GM12891 (cell line): ENCODE measurements around the gene CYBA. TPM values are rescaled to one million over a fixed set of nuclear protein-coding genes. Genes with fewer than 3 reads are reported as not detected.

Experiments
- DNase-seq: peaks from one replicate; pipeline ENCODE4 v3.0.0; 2011; ENCODE audit warnings: low spot score; ENCODE audit not compliant: insufficient read length
- FAIRE-seq: peaks from 2 replicates; lab custom pipeline; 2011; peaks lifted over from hg19 to GRCh38; lab: Jason Lieb, UNC
- PAX5 ChIP-seq: IDR thresholded peaks from 2 replicates; pipeline ENCODE4 v1.6.1; 2011; ENCODE audit warnings: low read length, moderate library complexity, mild to moderate bottlenecking; ENCODE audit not compliant: insufficient read depth, severe bottlenecking
- POLR2A ChIP-seq: IDR thresholded peaks from 2 replicates; pipeline ENCODE4 v1.6.1; 2011; ENCODE audit warnings: low read depth, low read length, control low read depth
- POLR2AphosphoS5 ChIP-seq: IDR thresholded peaks from 2 replicates; pipeline ENCODE4 v1.6.1; 2011; ENCODE audit warnings: low read depth, low read length, control low read depth
- POU2F2 ChIP-seq: IDR thresholded peaks from 2 replicates; pipeline ENCODE4 v1.6.1; 2011; ENCODE audit warnings: low read depth, mild to moderate bottlenecking, control low read depth, low read length, moderate library complexity
- SPI1 ChIP-seq: IDR thresholded peaks from 2 replicates; pipeline ENCODE4 v1.6.1; 2011; ENCODE audit warnings: low read depth, low read length, control low read depth
- TAF1 ChIP-seq: IDR thresholded peaks from 2 replicates; pipeline ENCODE4 v1.6.1; 2011; ENCODE audit warnings: low read depth, low read length, control low read depth
- polyA plus RNA-seq: library from polyadenylated mRNA; unstranded; fragments of >200 nt; gene quantifications from one replicate; pipeline ENCODE4 v1.2.1, GENCODE V29; 2012; ENCODE audit warnings: low read depth, missing spikeins, inconsistent platforms; ENCODE audit not compliant: missing spikeins

Gene CYBA
- polyA plus RNA-seq, result 416 TPM

DNA sequence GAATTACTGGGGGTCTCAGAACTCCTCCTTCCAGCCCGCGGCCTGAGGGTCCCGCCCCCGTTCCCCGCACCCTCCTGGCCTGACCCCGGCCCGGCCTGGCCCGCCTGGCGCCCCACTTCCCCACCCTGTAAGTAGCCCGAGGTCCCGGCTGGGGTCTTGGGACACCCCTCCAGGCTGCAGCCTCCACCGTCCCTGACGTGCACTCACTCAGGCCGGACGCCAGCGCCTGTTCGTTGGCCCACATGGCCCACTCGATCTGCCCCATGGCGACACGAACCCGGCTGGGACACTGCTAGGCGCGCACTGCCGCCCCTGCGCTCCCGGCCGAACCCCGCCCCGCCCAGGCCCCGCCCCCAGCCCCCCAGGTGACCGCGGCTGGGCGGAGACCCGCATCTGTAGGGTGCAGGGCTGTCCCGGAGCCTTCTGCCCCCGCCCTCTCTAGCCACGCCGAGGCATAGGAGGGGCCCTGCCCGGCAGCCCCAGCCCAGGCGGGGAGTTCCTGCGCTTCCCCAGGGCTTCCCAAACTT lies at the start of gene CYBA:
Gene CYBA, minus strand, starts transcription at position 305 of the 527 bp plus-strand sequence. Its CDS starts 40 bp downstream, at position 265.
- DNase-seq, result peak; percentile 99

DNA sequence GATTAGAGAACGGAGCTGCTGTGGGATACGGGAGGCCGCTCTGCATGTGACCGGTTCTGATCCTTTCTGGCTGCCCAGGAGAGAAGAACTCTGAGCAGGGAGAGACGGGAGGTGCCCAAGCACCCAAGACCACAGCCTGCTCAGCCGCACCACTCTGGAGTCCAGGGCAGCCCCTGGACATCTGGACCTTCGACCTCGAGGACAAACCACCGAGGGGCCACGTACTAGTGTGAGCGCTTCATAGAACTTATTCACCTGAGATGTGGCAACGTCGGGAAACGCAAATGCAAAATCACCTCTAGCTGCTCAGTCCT lies 49.4 kb upstream of the CYBA start:
- no peak for DNase-seq
- TF ChIP-seq POLR2A (no peak), TAF1 (no peak), SPI1 (no peak)
- FAIRE-seq, result no peak

More for the DNA sequence above, at the start of gene CYBA:
- FAIRE-seq, result no peak
- TF ChIP-seq POLR2A (peak; percentile 93), SPI1 (no peak; the same call in 1 of the 2 replicates), POU2F2 (peak; percentile 73; the same call in 1 of the 2 replicates), POLR2AphosphoS5 (peak; percentile 95), TAF1 (peak; percentile 92)

DNA sequence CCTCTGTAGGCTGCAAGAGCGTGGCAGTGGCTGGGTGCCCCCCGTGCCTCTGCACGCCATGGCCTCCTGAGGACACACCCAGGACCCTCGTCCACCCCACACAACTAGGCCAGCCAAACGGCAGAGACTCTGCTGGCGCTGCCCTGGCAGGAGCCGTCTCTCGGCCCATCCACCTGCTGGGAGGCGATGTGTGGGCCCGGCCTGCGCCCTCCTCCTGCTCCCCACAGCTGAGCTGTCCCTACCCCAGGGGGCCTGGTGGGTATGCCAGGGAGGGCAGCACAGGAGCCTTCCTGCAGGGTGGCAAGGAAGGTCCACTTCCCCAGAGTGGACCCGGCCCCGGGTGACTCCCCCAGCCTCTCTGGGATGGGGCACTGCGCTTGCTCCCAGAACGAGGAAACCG lies 48.3 kb upstream of the CYBA start:
- FAIRE-seq (no peak), DNase-seq (no peak)
- no peak for TF ChIP-seq SPI1
- TF ChIP-seq POLR2AphosphoS5, result no peak
- no peak for TF ChIP-seq POLR2A
- no peak for TF ChIP-seq POU2F2
- no peak for TF ChIP-seq TAF1
- no peak for TF ChIP-seq PAX5

DNA sequence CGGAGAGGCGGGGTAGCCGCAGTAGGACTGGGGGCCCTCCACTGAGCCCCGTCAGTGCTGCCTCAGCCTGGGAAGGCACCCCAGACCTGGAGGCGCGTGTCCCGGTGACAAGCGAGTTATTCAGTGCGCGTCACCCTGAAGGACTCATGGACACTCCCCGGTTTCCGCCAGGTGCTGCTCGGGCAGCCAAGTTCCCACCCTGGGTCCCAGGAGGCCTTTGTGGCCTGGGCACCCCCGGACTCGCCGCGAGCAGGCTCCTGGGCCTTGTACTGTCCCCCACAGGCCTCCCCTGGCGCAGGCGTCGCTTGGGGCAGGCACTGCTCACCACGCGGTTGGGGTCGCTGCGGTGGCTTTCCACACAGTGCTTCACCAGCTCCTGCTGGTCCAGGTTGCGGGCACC lies 47.8 kb upstream of the CYBA start:
- TF ChIP-seq POLR2A, result no peak
- TF ChIP-seq PAX5, result no peak
- no peak for TF ChIP-seq TAF1
- no peak for TF ChIP-seq POU2F2
- no peak for TF ChIP-seq SPI1
- no peak for TF ChIP-seq POLR2AphosphoS5
- FAIRE-seq (no peak), DNase-seq (no peak)

DNA sequence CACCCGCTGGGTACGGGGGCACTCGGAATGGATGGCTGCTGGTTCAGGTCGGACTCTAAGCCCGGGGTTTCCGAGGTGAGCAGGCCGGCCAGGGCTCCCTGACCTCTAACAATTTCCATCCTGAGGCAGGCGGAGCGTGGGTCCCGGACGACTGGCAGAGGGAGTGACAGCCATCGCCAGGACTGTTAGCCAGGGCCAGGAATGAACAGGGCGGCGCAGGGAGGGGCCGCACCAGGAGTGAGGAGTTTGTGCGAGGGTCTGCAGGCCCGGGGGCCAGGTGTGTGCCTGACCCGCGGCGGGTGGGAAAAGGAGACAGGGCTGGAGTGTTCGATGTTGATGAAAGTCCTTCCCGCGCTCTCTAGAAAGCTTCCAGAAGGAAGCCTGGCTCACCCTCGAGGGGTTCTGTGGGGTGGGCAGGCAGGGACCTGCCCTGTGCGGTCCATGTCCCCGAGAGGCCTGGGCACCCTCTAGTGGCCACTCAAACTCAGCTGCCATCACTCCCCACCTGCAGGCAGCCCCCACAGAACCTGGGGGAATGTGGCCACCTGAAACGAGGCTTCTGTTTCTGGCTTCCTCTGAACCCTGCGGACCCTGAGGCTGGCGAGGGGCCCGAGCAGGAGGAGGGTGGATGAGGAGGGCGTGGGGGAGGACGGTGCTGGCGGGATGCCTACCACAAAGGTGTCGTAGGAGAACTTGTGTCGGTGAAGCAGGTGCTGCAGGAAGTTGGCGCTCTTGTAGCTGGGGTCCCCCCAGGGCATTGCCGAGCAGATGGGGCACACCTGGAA lies 47.2 kb upstream of the CYBA start:
- no peak for DNase-seq
- peak; percentile 26 for FAIRE-seq
- no peak for TF ChIP-seq SPI1
- TF ChIP-seq PAX5, result no peak
- TF ChIP-seq TAF1, result no peak
- no peak for TF ChIP-seq POLR2AphosphoS5
- TF ChIP-seq POLR2A, result no peak
- TF ChIP-seq POU2F2, result no peak

DNA sequence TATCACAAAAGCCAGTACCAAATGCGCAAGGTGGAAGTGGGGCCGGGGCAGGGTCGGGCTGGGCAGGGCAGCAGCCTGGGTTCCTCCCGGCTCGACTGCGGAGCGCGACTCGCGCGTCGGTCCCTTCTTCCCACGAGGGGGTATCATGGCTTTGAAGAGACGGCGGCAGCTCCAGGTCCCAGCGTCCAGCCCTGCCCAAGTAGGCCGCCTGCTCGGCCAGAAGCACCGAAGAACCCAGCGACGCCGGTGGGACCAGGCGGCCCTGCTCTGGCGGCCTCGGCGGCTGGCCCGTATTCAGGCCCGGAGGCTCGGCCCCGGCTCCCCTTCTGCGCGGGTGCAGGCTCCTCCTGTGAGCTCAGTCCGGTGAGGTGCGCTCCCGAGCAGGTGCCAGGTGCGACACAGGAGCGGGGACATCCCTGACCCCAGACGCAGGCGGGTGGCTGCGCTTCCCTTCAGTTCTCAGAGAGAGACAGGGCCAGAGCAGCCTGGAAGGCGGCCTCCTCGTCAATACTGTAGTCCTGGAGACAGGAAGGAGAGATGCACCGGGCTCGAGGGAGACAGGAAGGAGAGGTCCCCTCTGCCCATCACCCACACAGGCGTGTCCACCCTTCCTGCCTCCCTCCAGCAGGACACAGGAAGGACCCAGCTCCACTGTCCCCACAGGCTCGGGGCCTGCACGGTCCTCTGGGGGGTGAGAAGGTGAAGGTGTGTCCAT lies 46.4 kb upstream of the CYBA start:
- no peak for DNase-seq
- FAIRE-seq, result no peak
- TF ChIP-seq SPI1 (no peak), POLR2A (no peak), PAX5 (no peak), POU2F2 (no peak), POLR2AphosphoS5 (no peak), TAF1 (no peak)

DNA sequence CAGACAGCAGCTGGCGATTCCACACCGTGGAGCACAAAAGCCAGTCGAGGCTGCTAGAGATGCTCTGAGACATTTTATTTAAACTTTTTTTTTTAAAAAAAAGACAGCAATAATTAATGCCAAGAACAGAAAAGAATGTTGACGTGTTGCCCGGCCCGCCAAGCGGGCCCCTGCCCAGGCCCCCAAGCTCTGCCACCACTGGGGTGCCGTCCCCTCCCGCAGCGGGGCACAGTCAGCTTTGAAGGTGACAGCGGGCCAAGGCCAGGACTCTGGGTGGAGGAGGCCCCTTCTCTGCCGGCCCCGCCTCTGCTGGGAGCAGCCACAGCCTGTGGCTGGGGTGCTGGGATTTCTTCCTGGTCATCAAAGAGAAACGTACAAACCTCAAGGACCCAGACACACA lies 45.6 kb upstream of the CYBA start:
- DNase-seq (no peak), FAIRE-seq (no peak)
- TF ChIP-seq SPI1, result no peak

DNA sequence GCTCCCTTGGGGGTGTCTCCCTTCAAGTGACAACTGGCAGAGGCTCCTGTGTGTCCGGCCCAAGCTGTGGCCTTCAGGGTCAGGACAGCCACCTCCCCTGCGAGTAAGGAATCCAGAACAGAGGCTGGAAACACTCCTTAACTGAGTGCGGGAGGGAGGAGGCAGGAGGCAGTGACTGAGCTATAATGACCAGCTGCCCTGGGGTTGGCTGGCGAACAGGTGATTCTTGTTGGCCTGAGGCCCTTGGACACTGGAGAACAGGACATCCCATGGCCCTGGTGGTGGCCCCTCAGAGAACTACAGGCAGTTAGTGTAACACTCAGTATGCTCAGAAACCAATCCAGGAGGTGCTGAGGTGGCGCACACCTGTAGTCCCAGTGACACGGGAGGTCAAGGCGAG lies 44.9 kb upstream of the CYBA start:
- no peak for FAIRE-seq
- DNase-seq, result no peak
- TF ChIP-seq POLR2AphosphoS5 (no peak), POLR2A (no peak), TAF1 (no peak), SPI1 (no peak), POU2F2 (no peak), PAX5 (no peak)

DNA sequence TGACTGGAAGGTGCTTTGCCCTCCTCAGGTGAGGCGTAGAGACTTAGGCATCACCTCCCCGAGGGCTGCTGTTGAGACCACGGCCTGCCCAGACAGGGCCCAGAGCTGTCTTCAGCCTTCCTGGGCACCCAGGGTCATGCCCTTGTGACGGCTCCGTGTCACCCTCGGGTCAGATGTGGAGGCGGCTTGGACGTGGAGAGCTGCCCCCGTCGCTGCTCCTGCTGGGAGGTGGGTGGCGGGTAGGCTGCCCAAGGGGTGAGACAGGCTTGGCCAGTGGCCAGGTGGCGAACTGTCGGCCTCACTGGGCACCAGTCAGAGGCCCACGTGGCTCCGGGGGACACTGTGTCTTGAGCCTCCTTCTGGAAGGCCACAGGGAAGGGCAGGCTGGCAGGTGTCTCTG lies 44.4 kb upstream of the CYBA start:
- FAIRE-seq (no peak), DNase-seq (no peak)
- no peak for TF ChIP-seq SPI1

DNA sequence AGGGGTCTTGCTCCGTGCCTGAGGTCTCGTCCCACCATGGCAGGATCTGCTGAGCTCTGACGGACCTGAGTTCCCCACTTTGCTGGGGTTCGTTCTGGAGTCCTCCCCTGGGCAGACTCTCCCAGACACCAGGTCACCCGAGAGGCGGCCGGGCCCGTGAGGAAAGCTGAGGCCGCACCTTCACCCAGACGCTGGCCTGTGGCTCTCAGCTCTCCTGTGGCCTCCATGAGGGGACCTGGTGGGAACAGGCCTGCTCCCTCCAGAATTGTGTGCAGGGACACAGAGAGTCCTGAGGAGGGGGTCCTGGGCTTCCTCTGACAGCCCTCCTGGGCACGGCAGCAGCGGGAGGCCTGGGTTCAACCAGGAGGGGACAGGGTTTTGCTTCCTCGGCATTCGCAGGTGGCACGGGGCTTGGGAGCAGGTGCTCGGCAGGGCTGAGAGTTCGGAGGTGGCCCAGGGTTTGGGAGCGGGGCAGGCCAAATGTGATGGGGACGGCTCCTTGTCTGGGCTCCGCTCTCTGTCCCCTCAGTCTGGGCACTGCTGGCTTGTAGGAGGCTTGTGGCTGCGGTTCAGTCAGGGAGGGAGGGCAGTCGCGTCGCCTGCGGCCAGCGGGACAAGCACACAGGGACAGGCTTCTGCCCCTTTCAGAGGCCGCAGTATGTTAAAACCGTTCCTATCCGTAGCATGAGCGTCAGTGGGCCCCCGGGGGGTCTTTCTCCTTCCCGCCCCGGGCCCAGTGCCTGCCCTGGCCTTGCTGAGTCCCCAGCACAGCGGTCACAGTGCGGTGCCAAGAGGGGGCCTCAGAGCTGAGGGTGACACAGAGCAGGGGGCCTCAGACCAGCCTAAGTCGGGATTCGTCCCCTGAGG lies 43.6 kb upstream of the CYBA start:
- FAIRE-seq (no peak), DNase-seq (no peak)
- TF ChIP-seq POLR2A (no peak), POLR2AphosphoS5 (no peak), POU2F2 (no peak), TAF1 (no peak), SPI1 (no peak)
